ENCODE results near the gene SLC26A11. TPM values are rescaled to one million over a fixed set of nuclear protein-coding genes. Genes with fewer than 3 reads are reported as not detected.

The SLC26A11 gene
- total and polyA plus RNA-seq, 2 of the 13 experiments (the other 11 are each of a cell fraction or from before 2014, with no cell fraction given), result 8.7 to 13.2 TPM

- 0 out of 2 replicates have a peak, but pooled peaks have one; percentile 9 for TF ChIP-seq ETV5 (CRISPR knock-in tag; IDR thresholded peaks at IDR 0.05; ENCODE audit: borderline replicate concordance)
- no peak for TF ChIP-seq IRX3 (CRISPR knock-in tag; IDR thresholded peaks at IDR 0.05; ENCODE audit: borderline replicate concordance, low read depth)
- peak; percentile 60; the same call in 1 of the 2 replicates for TF ChIP-seq SALL1 (CRISPR knock-in tag; IDR thresholded peaks at IDR 0.05)
- TF ChIP-seq FOXM1 (CRISPR knock-in tag; IDR thresholded peaks at IDR 0.05), result no peak
- TF ChIP-seq SIN3A (IDR thresholded peaks at IDR 0.05; ENCODE audit: borderline replicate concordance, low read depth, low read length), result no peak
- TF ChIP-seq SETDB1 (CRISPR knock-in tag; IDR thresholded peaks at IDR 0.05; ENCODE audit: borderline replicate concordance), result no peak
- no peak for TF ChIP-seq ISX (CRISPR knock-in tag; conservative IDR thresholded peaks at IDR 0.05)
- no peak for TF ChIP-seq PHF8 (CRISPR knock-in tag; IDR thresholded peaks at IDR 0.05)
- no peak for TF ChIP-seq RBM39 (IDR thresholded peaks at IDR 0.05; ENCODE audit: low read depth, low read length, poor library complexity, severe bottlenecking)
- no peak for TF ChIP-seq TCF7L2 (IDR thresholded peaks at IDR 0.05; ENCODE audit: low read depth, low read length)
- peak; percentile 34 for TF ChIP-seq HDAC2 (CRISPR knock-in tag; IDR thresholded peaks at IDR 0.05)
- no peak for TF ChIP-seq RFX5 (IDR thresholded peaks at IDR 0.05; ENCODE audit: low read depth, low read length)
- TF ChIP-seq ARNT (IDR thresholded peaks at IDR 0.05), result no peak
- TF ChIP-seq ELF3 (CRISPR knock-in tag; IDR thresholded peaks at IDR 0.05), result no peak
- no peak for TF ChIP-seq HNRNPK (IDR thresholded peaks at IDR 0.05; ENCODE audit: low read depth, low read length, poor library complexity, severe bottlenecking)
- TF ChIP-seq ZSCAN22 (CRISPR knock-in tag; IDR thresholded peaks at IDR 0.05), result no peak
- no peak for TF ChIP-seq ZFP62 (CRISPR knock-in tag; IDR thresholded peaks at IDR 0.05)
- TF ChIP-seq GMEB2 (CRISPR knock-in tag; IDR thresholded peaks at IDR 0.05; ENCODE audit: low read depth), result no peak
- 0 out of 2 replicates have a peak, but pooled peaks have one; percentile 45 for TF ChIP-seq ZNF512B (CRISPR knock-in tag; IDR thresholded peaks at IDR 0.05; ENCODE audit: borderline replicate concordance)
- no peak for TF ChIP-seq HMG20B (CRISPR knock-in tag; conservative IDR thresholded peaks at IDR 0.05)
- no peak for TF ChIP-seq LRRFIP1 (CRISPR knock-in tag; conservative IDR thresholded peaks at IDR 0.05)
- TF ChIP-seq ZBTB37 (CRISPR knock-in tag; IDR thresholded peaks at IDR 0.05), result no peak
These were observed 24.3 kb upstream of the SLC26A11 start (continued) for GRCh38 chr17:80195671-80196529.

Measured in HepG2 (cell line).